Measurements from ENCODE around the gene SPAG5. TPM values are rescaled to one million over a fixed set of nuclear protein-coding genes. Genes with fewer than 3 reads are reported as not detected.

The SPAG5 gene
- total and polyA plus RNA-seq, 9 of the 15 experiments (the other 6 are each of a cell fraction or from before 2014, with no cell fraction given): 94.4 to 286 (median 151) TPM

DNA sequence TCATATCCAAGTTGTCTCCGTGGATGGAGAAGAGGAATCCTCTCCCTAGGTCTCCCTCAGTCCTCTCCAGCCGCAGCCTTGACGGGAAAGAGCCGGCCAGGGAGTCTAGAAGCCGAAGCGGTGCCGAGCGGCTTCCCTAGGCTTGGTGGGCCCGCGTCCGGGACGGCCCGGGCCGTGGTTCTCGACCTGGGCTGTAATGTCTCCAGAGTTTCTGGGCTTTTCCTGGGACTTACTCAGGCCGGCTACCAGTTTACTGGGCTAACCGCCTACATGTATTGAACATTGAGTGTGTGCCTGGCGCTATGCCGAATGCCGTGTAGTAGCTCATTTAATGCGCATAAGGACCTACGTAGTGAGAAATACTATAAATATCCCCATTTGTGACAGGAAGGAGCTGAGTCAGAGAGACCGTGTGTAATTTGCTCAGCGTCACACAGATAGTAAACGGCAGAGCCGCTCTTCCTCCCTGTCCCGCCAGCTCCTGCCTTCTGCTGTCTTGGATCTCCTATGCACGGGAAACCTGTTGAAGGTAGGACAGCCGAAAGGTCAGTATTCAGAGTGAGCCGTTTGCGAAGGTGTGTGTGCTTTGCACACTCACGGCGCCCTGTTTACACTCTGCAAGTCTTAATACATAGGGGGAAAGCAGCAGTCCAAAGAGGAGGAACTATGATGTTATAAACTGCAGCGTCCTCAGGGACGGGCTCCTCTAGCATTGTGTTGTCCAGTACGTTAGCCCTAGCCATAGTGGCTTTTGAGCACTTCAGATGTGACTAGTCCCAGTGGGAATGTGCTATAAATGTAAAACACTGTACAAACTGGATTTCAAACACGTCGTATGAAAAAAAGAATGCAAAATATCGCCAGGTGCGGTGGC, 723 bp upstream of the SPAG5 start (continued):
- no peak; the same call in none of the 2 replicates for TF ChIP-seq PML (IDR thresholded peaks at IDR 0.05; ENCODE audit: low read length)
- TF ChIP-seq MAFG (tag; conservative IDR thresholded peaks at IDR 0.05): peak; percentile 49
- peak; percentile 87 for TF ChIP-seq MEF2D (tag; conservative IDR thresholded peaks at IDR 0.05; ENCODE audit: low read depth)
- peak; percentile 20; the same call in 1 of the 2 replicates for TF ChIP-seq TARDBP (IDR thresholded peaks at IDR 0.05)
- TF ChIP-seq PHB (CRISPR knock-in tag; IDR thresholded peaks at IDR 0.05): no peak
- no peak for TF ChIP-seq KAT8 (IDR thresholded peaks at IDR 0.05; ENCODE audit: low read depth)
- TF ChIP-seq RUNX1 (IDR thresholded peaks at IDR 0.05; ENCODE audit: low read depth): no peak
- peak; percentile 65 for TF ChIP-seq C11orf30 (IDR thresholded peaks at IDR 0.05; ENCODE audit: low read depth)
- no peak for TF ChIP-seq ZNF699 (CRISPR knock-in tag; IDR thresholded peaks at IDR 0.05; ENCODE audit: insufficient replicate concordance)
- TF ChIP-seq DIDO1 (tag; IDR thresholded peaks at IDR 0.05; ENCODE audit: low read depth): no peak
- peak; percentile 28; the same call in 1 of the 2 replicates for TF ChIP-seq ATF7 (IDR thresholded peaks at IDR 0.05)
- no peak for TF ChIP-seq PCBP1 (IDR thresholded peaks at IDR 0.05; ENCODE audit: low read depth, low read length, poor library complexity, severe bottlenecking)
- no peak; the same call in 1 of the 2 replicates for TF ChIP-seq ZNF75A (CRISPR knock-in tag; IDR thresholded peaks at IDR 0.05)
- TF ChIP-seq ZNF133 (CRISPR knock-in tag; IDR thresholded peaks at IDR 0.05): no peak
- TF ChIP-seq, protein P1, sequence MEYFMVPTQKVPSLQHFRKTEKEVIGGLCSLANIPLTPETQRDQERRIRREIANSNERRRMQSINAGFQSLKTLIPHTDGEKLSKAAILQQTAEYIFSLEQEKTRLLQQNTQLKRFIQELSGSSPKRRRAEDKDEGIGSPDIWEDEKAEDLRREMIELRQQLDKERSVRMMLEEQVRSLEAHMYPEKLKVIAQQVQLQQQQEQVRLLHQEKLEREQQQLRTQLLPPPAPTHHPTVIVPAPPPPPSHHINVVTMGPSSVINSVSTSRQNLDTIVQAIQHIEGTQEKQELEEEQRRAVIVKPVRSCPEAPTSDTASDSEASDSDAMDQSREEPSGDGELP (CRISPR knock-in tag; IDR thresholded peaks at IDR 0.05; ENCODE audit: borderline replicate concordance): peak; percentile 53; the same call in 1 of the 2 replicates
- TF ChIP-seq SP1 (CRISPR knock-in tag; IDR thresholded peaks at IDR 0.05): peak; percentile 62; the same call in 1 of the 2 replicates
- TF ChIP-seq MEIS2 (IDR thresholded peaks at IDR 0.05; ENCODE audit: partially characterized antibody): peak; percentile 94
- TF ChIP-seq, protein P2, sequence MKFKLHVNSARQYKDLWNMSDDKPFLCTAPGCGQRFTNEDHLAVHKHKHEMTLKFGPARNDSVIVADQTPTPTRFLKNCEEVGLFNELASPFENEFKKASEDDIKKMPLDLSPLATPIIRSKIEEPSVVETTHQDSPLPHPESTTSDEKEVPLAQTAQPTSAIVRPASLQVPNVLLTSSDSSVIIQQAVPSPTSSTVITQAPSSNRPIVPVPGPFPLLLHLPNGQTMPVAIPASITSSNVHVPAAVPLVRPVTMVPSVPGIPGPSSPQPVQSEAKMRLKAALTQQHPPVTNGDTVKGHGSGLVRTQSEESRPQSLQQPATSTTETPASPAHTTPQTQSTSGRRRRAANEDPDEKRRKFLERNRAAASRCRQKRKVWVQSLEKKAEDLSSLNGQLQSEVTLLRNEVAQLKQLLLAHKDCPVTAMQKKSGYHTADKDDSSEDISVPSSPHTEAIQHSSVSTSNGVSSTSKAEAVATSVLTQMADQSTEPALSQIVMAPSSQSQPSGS (CRISPR knock-in tag; IDR thresholded peaks at IDR 0.05): no peak
- TF ChIP-seq NR4A1 (CRISPR knock-in tag; IDR thresholded peaks at IDR 0.05): peak; percentile 51; the same call in 1 of the 2 replicates
- TF ChIP-seq NR4A1 (tag; IDR thresholded peaks at IDR 0.05): 0 out of 2 replicates have a peak, but pooled peaks have one; percentile 16
- no peak for TF ChIP-seq ZNF512 (tag; IDR thresholded peaks at IDR 0.05)
- TF ChIP-seq, protein P3, sequence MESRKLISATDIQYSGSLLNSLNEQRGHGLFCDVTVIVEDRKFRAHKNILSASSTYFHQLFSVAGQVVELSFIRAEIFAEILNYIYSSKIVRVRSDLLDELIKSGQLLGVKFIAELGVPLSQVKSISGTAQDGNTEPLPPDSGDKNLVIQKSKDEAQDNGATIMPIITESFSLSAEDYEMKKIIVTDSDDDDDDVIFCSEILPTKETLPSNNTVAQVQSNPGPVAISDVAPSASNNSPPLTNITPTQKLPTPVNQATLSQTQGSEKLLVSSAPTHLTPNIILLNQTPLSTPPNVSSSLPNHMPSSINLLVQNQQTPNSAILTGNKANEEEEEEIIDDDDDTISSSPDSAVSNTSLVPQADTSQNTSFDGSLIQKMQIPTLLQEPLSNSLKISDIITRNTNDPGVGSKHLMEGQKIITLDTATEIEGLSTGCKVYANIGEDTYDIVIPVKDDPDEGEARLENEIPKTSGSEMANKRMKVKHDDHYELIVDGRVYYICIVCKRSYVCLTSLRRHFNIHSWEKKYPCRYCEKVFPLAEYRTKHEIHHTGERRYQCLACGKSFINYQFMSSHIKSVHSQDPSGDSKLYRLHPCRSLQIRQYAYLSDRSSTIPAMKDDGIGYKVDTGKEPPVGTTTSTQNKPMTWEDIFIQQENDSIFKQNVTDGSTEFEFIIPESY (CRISPR knock-in tag; IDR thresholded peaks at IDR 0.05): no peak
- TF ChIP-seq ZBED1 (IDR thresholded peaks at IDR 0.05): no peak
- TF ChIP-seq HNRNPLL (IDR thresholded peaks at IDR 0.05; ENCODE audit: low read depth, low read length, poor library complexity, severe bottlenecking): peak; percentile 54
- no peak for TF ChIP-seq KHSRP (IDR thresholded peaks at IDR 0.05)

Measured in K562 (cell line).